Measurements from ENCODE around the gene TGM2. TPM values are rescaled to one million over a fixed set of nuclear protein-coding genes. Genes with fewer than 3 reads are reported as not detected.

The TGM2 gene
- total and polyA plus RNA-seq, 2 donors (not counting 1 experiment from before 2014, with no cell fraction given) = 2.4 to 60.8 TPM

DNA sequence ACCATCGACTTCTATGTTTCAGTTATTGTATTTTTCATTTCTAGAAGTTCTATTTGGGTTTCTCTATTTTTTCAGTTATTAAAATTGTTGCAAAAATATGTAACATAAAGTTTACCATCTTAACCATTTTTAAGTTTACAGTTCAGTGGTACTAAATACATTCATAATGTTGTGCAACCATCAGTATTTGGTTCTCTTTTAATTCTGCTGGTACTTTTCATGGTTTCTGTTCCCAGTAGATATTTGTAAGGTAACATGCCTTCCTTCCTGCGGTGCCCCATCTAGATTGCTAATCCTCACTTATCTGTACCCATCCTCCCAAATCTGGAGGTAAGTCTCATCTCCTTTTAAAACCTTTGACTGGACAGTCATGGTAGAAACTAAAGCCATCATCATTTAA, 47.9 kb downstream of the TGM2 start:
- no peaks in the 10 kb centered on the region for H3K36me3 ChIP-seq (replicated peaks in 1 of 2; ENCODE audit: control extremely low read depth in 1 of 2, control insufficient read depth in 1 of 2, extremely low read depth in 1 of 2, insufficient read depth in 2 of 2, low read length in 1 of 2)

DNA sequence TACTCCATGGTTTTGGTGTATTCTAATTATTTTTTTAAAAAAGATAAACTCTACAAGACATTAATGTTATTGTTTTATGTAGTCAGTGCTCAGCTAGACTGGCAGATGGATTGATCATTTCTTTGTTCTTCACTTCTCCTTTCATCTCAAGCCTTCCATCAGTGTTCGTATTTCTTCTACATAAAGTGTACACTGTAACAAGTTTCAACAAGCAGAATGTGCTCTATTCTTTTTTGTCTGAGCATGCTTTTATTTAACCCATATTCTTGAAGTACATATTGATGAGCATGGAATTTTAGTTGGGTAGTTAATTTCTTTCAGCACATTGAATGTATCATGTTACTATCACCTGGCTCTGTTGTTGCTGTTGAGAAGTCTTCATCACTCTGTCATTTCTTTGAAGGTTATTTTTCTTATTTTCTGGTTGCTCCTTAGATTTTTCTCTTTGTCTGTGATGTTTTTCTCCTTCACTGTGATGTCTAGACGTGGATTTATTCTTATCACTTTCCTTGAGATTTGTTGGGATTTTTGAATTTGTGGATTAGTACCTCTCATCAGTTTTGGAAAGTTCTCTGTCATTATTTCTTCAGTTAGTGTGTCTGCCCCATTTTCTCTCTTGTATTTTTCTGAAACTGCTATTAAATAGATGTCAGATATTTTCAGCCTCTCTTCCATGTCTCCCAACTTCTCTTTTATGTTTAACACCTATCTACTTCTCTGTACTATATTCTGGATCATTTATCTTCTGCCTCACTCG, 48.5 kb downstream of the TGM2 start:
- TF ChIP-seq EZH2 (IDR thresholded peaks at IDR 0.05; ENCODE audit: borderline replicate concordance, insufficient read depth, low read depth, low read length, poor library complexity, severe bottlenecking) = no peak
- TF ChIP-seq, protein P1, sequence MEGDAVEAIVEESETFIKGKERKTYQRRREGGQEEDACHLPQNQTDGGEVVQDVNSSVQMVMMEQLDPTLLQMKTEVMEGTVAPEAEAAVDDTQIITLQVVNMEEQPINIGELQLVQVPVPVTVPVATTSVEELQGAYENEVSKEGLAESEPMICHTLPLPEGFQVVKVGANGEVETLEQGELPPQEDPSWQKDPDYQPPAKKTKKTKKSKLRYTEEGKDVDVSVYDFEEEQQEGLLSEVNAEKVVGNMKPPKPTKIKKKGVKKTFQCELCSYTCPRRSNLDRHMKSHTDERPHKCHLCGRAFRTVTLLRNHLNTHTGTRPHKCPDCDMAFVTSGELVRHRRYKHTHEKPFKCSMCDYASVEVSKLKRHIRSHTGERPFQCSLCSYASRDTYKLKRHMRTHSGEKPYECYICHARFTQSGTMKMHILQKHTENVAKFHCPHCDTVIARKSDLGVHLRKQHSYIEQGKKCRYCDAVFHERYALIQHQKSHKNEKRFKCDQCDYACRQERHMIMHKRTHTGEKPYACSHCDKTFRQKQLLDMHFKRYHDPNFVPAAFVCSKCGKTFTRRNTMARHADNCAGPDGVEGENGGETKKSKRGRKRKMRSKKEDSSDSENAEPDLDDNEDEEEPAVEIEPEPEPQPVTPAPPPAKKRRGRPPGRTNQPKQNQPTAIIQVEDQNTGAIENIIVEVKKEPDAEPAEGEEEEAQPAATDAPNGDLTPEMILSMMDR (IDR thresholded peaks at IDR 0.05) = no peak
- H3K4me3 Mint-ChIP-seq = no peak overlapping the region
- ChIA-PET POLR2A (no interaction called here), CTCF (interaction anchor here (1.2 to 7.9 kb wide), 2 partner anchors 17 to 41 kb away, joined by 3 to 101 read pairs; no protein-coding TSS in a partner anchor)
- no peaks in the 10 kb centered on the region for H3K9me3 Mint-ChIP-seq (ENCODE audit: insufficient read depth)
- no peaks in the 10 kb centered on the region for H3K27me3 Mint-ChIP-seq
- WGBS (ENCODE audit: insufficient coverage) = no CpG with 5 or more reads among the region's 3 CpGs
- H3K36me3 ChIP-seq (replicated peaks in 1 of 2; ENCODE audit: control extremely low read depth in 1 of 2, control insufficient read depth in 1 of 2, extremely low read depth in 1 of 2, insufficient read depth in 2 of 2, low read length in 1 of 2) = no peaks in the 10 kb centered on the region
- H3K4me1 ChIP-seq (ENCODE audit: control insufficient read depth in 2 of 2, insufficient read depth in 2 of 2, low read length in 2 of 2) = peaks cover 0 to 3% of the 10 kb centered on the region in 2 donors
- H3K4me2 ChIP-seq (replicated peaks; ENCODE audit: low read depth, low read length, poor library complexity, severe bottlenecking) = no peak overlapping the region
- ATAC-seq (ENCODE audit: low read depth) = no peak
- H3K4me3 ChIP-seq (ENCODE audit: control extremely low read depth in 1 of 5, extremely low read depth in 1 of 5, insufficient read depth in 1 of 5, low read depth in 2 of 5, low read length in 4 of 5) = no peak overlapping the region
- H3K9me3 ChIP-seq (ENCODE audit: control extremely low read depth in 1 of 3, control insufficient read depth in 2 of 3, insufficient read depth in 1 of 3, low read length in 2 of 3) = no peaks in the 10 kb centered on the region
- no peak overlapping the region for H3K9ac ChIP-seq (ENCODE audit: low read length)
- H4K20me1 ChIP-seq (ENCODE audit: control insufficient read depth, insufficient read depth, low read length, poor library complexity, severe bottlenecking) = no peaks in the 10 kb centered on the region
- intact Hi-C loops (cut with micrococcal nuclease) = no loop called here
- H3K27ac Mint-ChIP-seq = no peak overlapping the region
- peaks cover 3% of the 10 kb centered on the region for H3K4me1 Mint-ChIP-seq
- H3K27ac ChIP-seq (ENCODE audit: low read length in 2 of 2) = no peak overlapping the region
- H3K79me2 ChIP-seq (ENCODE audit: control insufficient read depth, insufficient read depth, low read length) = no peaks in the 10 kb centered on the region
- no peaks in the 10 kb centered on the region for H3K27me3 ChIP-seq (replicated peaks in 1 of 4; ENCODE audit: control extremely low read depth in 1 of 4, control insufficient read depth in 3 of 4, insufficient read depth in 4 of 4, low read length in 3 of 4)
- no peak overlapping the region for H2AFZ ChIP-seq (ENCODE audit: insufficient read depth, low read depth, low read length, poor library complexity, severe bottlenecking)
- DNase-seq = no peak

More for the DNA sequence above, 47.9 kb downstream of the TGM2 start:
- H4K20me1 ChIP-seq (ENCODE audit: control insufficient read depth, insufficient read depth, low read length, poor library complexity, severe bottlenecking) = no peaks in the 10 kb centered on the region
- intact Hi-C loops (cut with micrococcal nuclease) = no loop called here
- no peak overlapping the region for H3K4me3 Mint-ChIP-seq
- H3K27me3 Mint-ChIP-seq = no peaks in the 10 kb centered on the region
- no peak overlapping the region for H3K27ac ChIP-seq (ENCODE audit: low read length in 2 of 2)
- H2AFZ ChIP-seq (ENCODE audit: insufficient read depth, low read depth, low read length, poor library complexity, severe bottlenecking) = no peak overlapping the region
- H3K4me1 Mint-ChIP-seq = peaks cover 3% of the 10 kb centered on the region
- POLR2A ChIA-PET = no interaction called here
- H3K9me3 ChIP-seq (ENCODE audit: control extremely low read depth in 1 of 3, control insufficient read depth in 2 of 3, insufficient read depth in 1 of 3, low read length in 2 of 3) = no peaks in the 10 kb centered on the region
- ATAC-seq (ENCODE audit: low read depth) (no peak), DNase-seq (no peak)
- H3K4me1 ChIP-seq (ENCODE audit: control insufficient read depth in 2 of 2, insufficient read depth in 2 of 2, low read length in 2 of 2) = peaks cover 0 to 3% of the 10 kb centered on the region in 2 donors
- WGBS (ENCODE audit: insufficient coverage) = 83% methylated on average over 1 of the region's 2 CpGs
- H3K4me3 ChIP-seq (ENCODE audit: control extremely low read depth in 1 of 5, extremely low read depth in 1 of 5, insufficient read depth in 1 of 5, low read depth in 2 of 5, low read length in 4 of 5) = no peak overlapping the region
- no peaks in the 10 kb centered on the region for H3K79me2 ChIP-seq (ENCODE audit: control insufficient read depth, insufficient read depth, low read length)
- no peak overlapping the region for H3K27ac Mint-ChIP-seq
- TF ChIP-seq EZH2 (IDR thresholded peaks at IDR 0.05; ENCODE audit: borderline replicate concordance, insufficient read depth, low read depth, low read length, poor library complexity, severe bottlenecking) = no peak
- TF ChIP-seq, protein P1 (IDR thresholded peaks at IDR 0.05) = no peak
- H3K27me3 ChIP-seq (replicated peaks in 1 of 4; ENCODE audit: control extremely low read depth in 1 of 4, control insufficient read depth in 3 of 4, insufficient read depth in 4 of 4, low read length in 3 of 4) = no peaks in the 10 kb centered on the region
- H3K9me3 Mint-ChIP-seq (ENCODE audit: insufficient read depth) = no peaks in the 10 kb centered on the region
- no peak overlapping the region for H3K9ac ChIP-seq (ENCODE audit: low read length)
- no peak overlapping the region for H3K4me2 ChIP-seq (replicated peaks; ENCODE audit: low read depth, low read length, poor library complexity, severe bottlenecking)
- CTCF ChIA-PET = interaction anchor here (1.2 kb wide), 1 partner anchor 18 kb away, joined by 3 read pairs; no protein-coding TSS in a partner anchor
